AG04450 (cell line): Measurements from ENCODE around the gene DAGLA. TPM values are rescaled to one million over a fixed set of nuclear protein-coding genes. Genes with fewer than 3 reads are reported as not detected.

Experiments used
- CTCF ChIA-PET: fragments of 300-600, 350-600 bp; formaldehyde crosslinking; extraction: SDS; loops from one replicate; lab custom pipeline; 2022; ENCODE audit warnings: antibody characterized with exemption, inconsistent platforms; lab: Charles Lee
- POLR2A ChIA-PET: fragments of 350-600 bp; formaldehyde crosslinking; extraction: SDS; loops from one replicate; lab custom pipeline; 2021; ENCODE audit warnings: antibody characterized with exemption, inconsistent platforms; lab: Yijun Ruan, JAX
- DNase-seq: peaks from one replicate; pipeline ENCODE4 v3.0.0-alpha.2; 2011; ENCODE audit warnings: low read depth, low spot score
- H3K27ac ChIP-seq: one replicate; pipeline ENCODE4 v1.5.1; 2012; ENCODE audit warnings: low read depth, low read length, control low read depth
- H3K27me3 ChIP-seq: one replicate; pipeline ENCODE4 v1.6.0; 2012; ENCODE audit warnings: low read length; ENCODE audit not compliant: control insufficient read depth, insufficient read depth
- H3K4me3 ChIP-seq: 2 replicates; pipeline ENCODE4 v1.5.1; 2011; ENCODE audit warnings: mild to moderate bottlenecking, low read depth, low read length, control low read depth
- H3K9me3 ChIP-seq: 2 replicates; pipeline ENCODE4 v1.5.1; 2012; ENCODE audit warnings: low read length; ENCODE audit not compliant: control insufficient read depth, insufficient read depth
- CTCF ChIP-seq: IDR thresholded peaks from 2 replicates; pipeline ENCODE4 v1.5.1; 2011; ENCODE audit warnings: low read depth, low read length, control low read depth, inconsistent platforms
- polyA plus RNA-seq: library from polyadenylated mRNA; depleted of rRNA; stranded (reverse); fragments of >200 nt; gene quantifications from 2 replicates; pipeline ENCODE4 v1.2.3, GENCODE V29; 2011

DAGLA gene
- polyA plus RNA-seq, 1 experiment: 1.1 TPM

GRCh38 chr11:61714916-61715315, 34.7 kb downstream of the DAGLA start:
- ChIA-PET CTCF (no interaction called here), POLR2A (no interaction called here)
- Histone ChIP-seq H3K27ac (no peak overlapping the region), H3K4me3 (no peak overlapping the region), H3K9me3 (no peaks in the 10 kb centered on the region), H3K27me3 (peaks cover 13% of the 10 kb centered on the region)
- no peak for DNase-seq
- no peak for TF ChIP-seq CTCF

DNA sequence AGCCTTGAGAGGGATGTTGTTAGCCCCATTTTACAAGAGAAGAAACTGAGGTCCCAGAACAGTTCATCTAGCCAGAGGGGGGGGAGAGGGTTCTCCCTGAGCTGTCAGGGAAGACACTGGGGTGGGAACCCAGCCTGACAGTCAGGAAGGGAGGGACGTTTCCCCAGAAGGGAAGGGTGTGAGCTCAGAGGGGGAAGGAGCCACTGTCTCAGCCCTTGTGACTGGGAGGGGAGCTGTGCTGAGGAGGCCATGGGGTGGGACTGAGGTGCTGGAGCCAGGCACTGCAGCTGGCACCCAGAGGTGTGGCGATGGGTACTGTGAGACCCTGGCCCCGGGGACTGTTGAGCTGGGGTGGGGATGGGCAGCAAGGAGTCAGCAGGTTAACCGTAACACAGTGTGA, 35.7 kb downstream of the DAGLA start:
- DNase-seq: no peak
- Histone ChIP-seq H3K9me3 (no peaks in the 10 kb centered on the region), H3K4me3 (no peak overlapping the region), H3K27me3 (peaks cover 13% of the 10 kb centered on the region), H3K27ac (no peak overlapping the region)
- POLR2A ChIA-PET: no interaction called here
- CTCF ChIA-PET: interaction anchor here (1.0 kb wide), 1 partner anchor 31 kb away, joined by 3 read pairs; no protein-coding TSS in a partner anchor
- no peak for TF ChIP-seq CTCF

DNA sequence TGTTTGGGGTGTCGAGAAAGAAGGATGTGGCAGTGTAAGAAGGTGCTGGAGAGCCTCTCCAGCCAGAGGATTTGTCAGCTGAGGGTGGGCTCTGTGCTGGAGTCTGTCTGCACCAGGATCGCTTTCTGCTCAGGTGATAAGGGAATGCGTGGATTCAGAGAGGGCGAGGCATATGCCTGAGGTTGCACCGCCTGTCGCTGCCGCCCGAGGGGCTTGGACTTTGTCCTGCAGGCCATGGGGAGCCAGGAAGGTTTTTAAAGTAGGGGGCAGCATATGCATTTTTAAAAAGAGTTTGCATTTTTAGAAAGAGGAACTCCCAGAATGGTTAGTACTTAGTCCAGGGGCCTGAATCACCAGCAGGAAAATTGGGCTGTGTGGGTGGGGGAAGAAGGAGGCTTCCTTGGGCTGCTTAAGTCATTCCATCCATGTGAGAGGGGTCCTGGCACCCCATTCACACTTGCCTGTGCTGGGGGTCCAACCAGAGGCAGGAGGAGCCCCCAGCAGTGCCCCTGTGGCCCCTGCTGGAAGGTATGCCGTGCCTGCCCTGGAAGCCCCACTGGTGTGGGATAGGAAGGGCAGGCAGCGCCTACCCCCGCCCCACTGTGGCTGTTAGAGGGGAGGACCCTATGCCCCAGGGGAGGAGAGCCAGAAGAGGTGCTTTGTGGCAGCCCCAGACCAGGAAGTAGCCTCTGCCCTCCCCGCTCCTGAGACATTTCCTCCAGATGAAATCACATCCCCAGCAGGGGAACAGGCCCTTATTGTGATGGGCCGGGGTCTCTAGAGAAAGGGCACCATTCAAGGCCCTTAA, 36.5 kb downstream of the DAGLA start:
- no peak for TF ChIP-seq CTCF
- Histone ChIP-seq H3K27me3 (peaks cover 13% of the 10 kb centered on the region), H3K4me3 (no peak overlapping the region), H3K27ac (peak overlapping the region; percentile 31), H3K9me3 (no peaks in the 10 kb centered on the region)
- ChIA-PET POLR2A (interaction anchor here (0.6 kb wide), 1 partner anchor 255 kb away, joined by 6 read pairs; no protein-coding TSS in a partner anchor), CTCF (interaction anchor here (1.0 kb wide), 1 partner anchor 31 kb away, joined by 3 read pairs; no protein-coding TSS in a partner anchor)
- no peak for DNase-seq

DNA sequence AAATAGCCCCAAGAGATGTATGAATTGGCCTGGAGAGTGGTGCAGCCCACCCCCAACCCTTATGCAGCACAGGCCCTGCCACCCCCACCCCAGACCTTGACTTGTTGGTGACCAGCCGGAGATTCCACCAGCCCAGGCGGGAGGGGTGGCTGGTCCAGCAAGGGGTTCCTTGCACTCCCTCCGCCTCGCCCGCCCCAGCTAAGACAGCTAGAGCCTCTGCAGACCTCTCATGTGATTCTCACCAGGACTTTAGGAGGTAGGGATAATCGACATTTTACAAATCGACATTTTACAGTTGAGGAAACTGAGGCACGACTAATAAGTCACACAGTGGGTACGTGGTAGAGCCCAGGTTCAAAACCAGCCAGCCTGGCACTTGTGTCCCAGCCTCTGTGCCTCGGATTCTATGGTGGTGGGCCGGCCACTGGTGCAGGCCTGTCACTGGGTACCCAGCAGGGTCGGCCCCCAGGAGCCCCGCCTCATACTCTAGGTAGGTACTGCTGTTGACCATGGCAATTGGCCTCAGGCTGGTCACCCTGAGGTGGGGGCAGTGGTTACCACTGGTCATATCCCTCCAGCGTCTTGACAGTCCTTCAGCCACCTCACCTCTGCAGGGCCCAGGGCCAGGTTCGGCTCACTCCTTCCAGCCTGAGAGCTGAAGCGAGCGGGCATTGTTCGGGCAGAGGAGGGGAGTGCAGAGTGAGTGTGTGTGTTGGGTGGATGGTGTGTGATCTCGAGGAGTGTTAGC, 37.3 kb downstream of the DAGLA start:
- H3K9me3 ChIP-seq: no peaks in the 10 kb centered on the region
- peaks cover 13% of the 10 kb centered on the region for H3K27me3 ChIP-seq
- no peak for TF ChIP-seq CTCF
- POLR2A ChIA-PET: interaction anchor here (0.5 to 1.6 kb wide), 2 partner anchors 16 to 229 kb away, joined by 6 to 10 read pairs; no protein-coding TSS in a partner anchor
- CTCF ChIA-PET: interaction anchor here (2.3 kb wide), 1 partner anchor 16 kb away, joined by 18 read pairs; no protein-coding TSS in a partner anchor
- H3K4me3 ChIP-seq: no peak overlapping the region
- DNase-seq: no peak
- H3K27ac ChIP-seq: no peak overlapping the region
